ENCODE data around the gene MBOAT2.
"Not testable (repeated sequence)": the region's sequence is repeated elsewhere in the genome, so short reads cannot be mapped to it uniquely, and the experiment has no call there.

Gene MBOAT2

GRCh38 chr2:8974016-8974415, 29.5 kb downstream of the MBOAT2 start:
- H3K4me3 ChIP-seq (ENCODE audit: low read depth, low read length), result no peak overlapping the region
- DNase-seq (ENCODE audit: low read depth, low spot score), result no peak
- TF ChIP-seq CTCF (IDR thresholded peaks at IDR 0.05; ENCODE audit: low read depth, low read length), result no peak
- in situ Hi-C loops (cut with HindIII; ENCODE audit: low sequenced_read_pairs), result no loop called here

DNA sequence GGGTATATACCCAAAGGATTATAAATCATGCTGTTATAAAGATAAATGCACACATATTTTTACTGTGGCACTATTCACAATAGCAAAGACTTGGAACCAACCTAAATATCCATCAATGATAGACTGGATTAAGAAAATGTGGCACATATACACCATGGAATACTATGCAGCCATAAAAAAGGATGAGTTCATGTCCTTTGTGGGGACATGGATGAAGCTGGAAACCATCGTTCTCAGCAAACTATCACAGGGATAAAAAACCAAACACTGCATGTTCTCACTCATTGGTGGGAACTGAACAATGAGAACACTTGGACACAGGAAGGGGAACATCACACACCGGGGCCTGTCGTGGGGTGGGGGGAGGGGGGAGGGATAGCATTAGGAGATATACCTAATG, 30.5 kb downstream of the MBOAT2 start:
- DNase-seq (ENCODE audit: low read depth, low spot score); H3K4me3 ChIP-seq (ENCODE audit: low read depth, low read length); in situ Hi-C loops (cut with HindIII; ENCODE audit: low sequenced_read_pairs): not testable (repeated sequence)

GRCh38 chr2:8972535-8972934, 30.9 kb downstream of the MBOAT2 start:
- H3K4me3 ChIP-seq (ENCODE audit: low read depth, low read length); in situ Hi-C loops (cut with HindIII; ENCODE audit: low sequenced_read_pairs); DNase-seq (ENCODE audit: low read depth, low spot score): not testable (repeated sequence)

DNA sequence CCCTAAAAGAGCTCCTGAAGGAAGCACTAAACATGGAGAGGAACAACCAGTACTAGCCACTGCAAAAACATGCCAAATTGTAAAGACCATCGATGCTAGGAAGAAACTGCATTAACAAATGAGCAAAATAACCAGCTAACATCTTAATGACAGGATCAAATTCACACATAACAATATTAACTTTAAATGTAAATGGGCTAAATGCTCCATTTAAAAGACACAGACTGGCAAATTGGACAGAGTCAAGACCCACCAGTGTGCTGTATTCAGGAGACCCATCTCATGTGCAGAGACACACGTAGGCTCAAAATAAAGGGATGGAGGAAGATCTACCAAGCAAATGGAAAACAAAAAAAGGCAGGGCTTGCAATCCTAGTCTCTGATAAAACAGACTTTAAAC, 34.1 kb downstream of the MBOAT2 start:
- in situ Hi-C loops (cut with HindIII; ENCODE audit: low sequenced_read_pairs); H3K4me3 ChIP-seq (ENCODE audit: low read depth, low read length); DNase-seq (ENCODE audit: low read depth, low spot score): not testable (repeated sequence)

DNA sequence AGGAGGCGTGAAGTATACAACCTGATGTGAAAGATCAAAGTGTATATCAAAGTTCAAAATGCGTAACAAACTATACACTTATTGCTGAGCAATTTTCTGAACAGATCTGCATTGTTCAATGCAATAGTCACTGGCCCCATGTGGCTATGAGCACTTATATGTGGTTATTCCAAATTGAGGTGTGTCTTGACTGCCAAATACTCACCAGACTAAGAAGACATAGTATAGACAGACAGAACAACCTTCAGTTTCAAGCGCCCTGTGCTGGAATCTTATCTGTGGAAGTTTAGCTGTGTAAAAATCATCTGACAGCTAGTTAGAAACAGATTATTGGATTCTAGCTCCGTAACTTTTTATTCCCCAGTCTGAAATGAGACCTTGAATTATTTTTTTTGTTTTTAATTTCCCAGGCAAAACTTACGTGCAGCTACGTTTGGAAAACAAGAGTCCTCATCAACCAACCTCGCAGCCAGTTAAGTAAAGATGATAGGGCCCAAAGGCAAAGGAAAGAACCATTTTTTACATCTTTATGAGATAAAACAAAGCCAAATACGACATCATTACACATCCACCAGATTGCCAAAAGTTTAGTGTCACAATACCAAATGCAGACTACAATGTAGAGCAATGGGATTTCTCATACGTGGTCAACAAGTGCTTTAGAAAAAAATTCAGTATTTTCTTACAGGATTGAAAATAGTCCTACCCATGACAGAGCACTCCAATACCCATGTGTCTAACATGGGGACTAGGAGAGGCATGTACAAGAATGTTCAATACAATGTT, 37.2 kb downstream of the MBOAT2 start:
- no peak for TF ChIP-seq CTCF (IDR thresholded peaks at IDR 0.05; ENCODE audit: low read depth, low read length)
- in situ Hi-C loops (cut with HindIII; ENCODE audit: low sequenced_read_pairs), result no loop called here
- peak; percentile 62 for DNase-seq (ENCODE audit: low read depth, low spot score)
- no peak overlapping the region for H3K4me3 ChIP-seq (ENCODE audit: low read depth, low read length)

DNA sequence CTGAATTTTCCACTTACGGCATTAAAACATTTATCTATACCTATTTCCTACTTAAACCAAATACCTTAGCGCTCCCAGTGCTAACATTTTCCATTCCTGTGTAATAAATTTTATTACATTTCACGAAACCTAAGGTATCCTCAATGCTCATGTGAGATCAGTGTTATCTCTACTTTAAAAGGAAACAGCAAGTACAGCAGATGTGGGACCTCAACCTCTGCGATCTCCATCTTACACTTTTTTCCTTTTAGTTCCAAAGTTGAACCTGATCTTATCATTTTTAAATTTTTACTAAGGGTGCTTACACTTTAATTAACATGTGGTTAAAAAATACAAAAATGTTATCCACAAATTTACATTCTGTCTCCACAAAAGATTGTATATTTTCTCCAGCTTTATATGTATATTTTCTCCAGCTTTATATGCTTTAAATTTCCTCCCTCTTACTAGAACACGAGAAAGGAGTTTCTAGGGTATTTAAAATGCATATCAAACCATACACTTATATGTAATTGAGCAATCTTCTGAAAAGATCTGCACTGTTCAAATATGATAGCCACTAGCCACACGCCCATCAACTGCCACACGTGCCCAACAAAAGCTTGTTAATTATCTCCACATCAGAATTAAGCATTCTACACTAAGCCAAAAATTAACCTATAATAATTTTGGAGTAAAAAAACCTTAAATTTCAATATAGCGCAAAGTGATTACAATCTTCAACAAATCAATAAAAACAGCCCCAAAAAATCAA, 38.1 kb downstream of the MBOAT2 start:
- in situ Hi-C loops (cut with HindIII; ENCODE audit: low sequenced_read_pairs), result no loop called here
- no peak overlapping the region for H3K4me3 ChIP-seq (ENCODE audit: low read depth, low read length)
- TF ChIP-seq CTCF (IDR thresholded peaks at IDR 0.05; ENCODE audit: low read depth, low read length), result no peak
- DNase-seq (ENCODE audit: low read depth, low spot score), result no peak

- no peak overlapping the region for H3K4me3 ChIP-seq (ENCODE audit: low read depth, low read length)
- in situ Hi-C loops (cut with HindIII; ENCODE audit: low sequenced_read_pairs), result no loop called here
- no peak for DNase-seq (ENCODE audit: low read depth, low spot score)
- TF ChIP-seq CTCF (IDR thresholded peaks at IDR 0.05; ENCODE audit: low read depth, low read length), result no peak
Measured at GRCh38 chr2:8962890-8963289, 40.6 kb downstream of the MBOAT2 start.

GRCh38 chr2:8957628-8958027, 45.9 kb downstream of the MBOAT2 start:
- peak; percentile 30 for DNase-seq (ENCODE audit: low read depth, low spot score)
- in situ Hi-C loops (cut with HindIII; ENCODE audit: low sequenced_read_pairs), result no loop called here
- H3K4me3 ChIP-seq (ENCODE audit: low read depth, low read length), result no peak overlapping the region
- no peak for TF ChIP-seq CTCF (IDR thresholded peaks at IDR 0.05; ENCODE audit: low read depth, low read length)

Data from astrocyte of the spinal cord (primary cell).